Osteocyte (in vitro differentiated cells): ENCODE data around the gene CTIF. TPM values are rescaled to one million over a fixed set of nuclear protein-coding genes. Genes with fewer than 3 reads are reported as not detected.
A peak's percentile ranks its signal among the peaks of the same experiment; 100 is the strongest.

Experiments
- DNase-seq: peaks from one replicate; pipeline ENCODE4 v3.0.0; 2021; ENCODE audit warnings: mixed read lengths; ENCODE audit not compliant: unreplicated experiment; ENCODE audit errors: extremely low spot score
- H3K27ac Mint-ChIP-seq: one replicate; pipeline ENCODE4 v1.8.0; 2021; ENCODE audit warnings: mild to moderate bottlenecking, mixed read lengths; ENCODE audit not compliant: unreplicated experiment
- H3K27me3 Mint-ChIP-seq: one replicate; pipeline ENCODE4 v1.8.0; 2021; ENCODE audit warnings: mixed read lengths; ENCODE audit not compliant: unreplicated experiment
- H3K36me3 Mint-ChIP-seq: one replicate; pipeline ENCODE4 v1.8.0; 2021; ENCODE audit warnings: mixed read lengths; ENCODE audit not compliant: unreplicated experiment
- H3K4me1 Mint-ChIP-seq: one replicate; pipeline ENCODE4 v1.8.0; 2021; ENCODE audit warnings: mixed read lengths; ENCODE audit not compliant: unreplicated experiment
- H3K4me3 Mint-ChIP-seq: one replicate; pipeline ENCODE4 v1.8.0; 2021; ENCODE audit warnings: mild to moderate bottlenecking, moderate library complexity, mixed read lengths; ENCODE audit not compliant: unreplicated experiment
- H3K9me3 Mint-ChIP-seq: one replicate; pipeline ENCODE4 v1.8.0; 2021; ENCODE audit warnings: mixed read lengths; ENCODE audit not compliant: unreplicated experiment
- CTCF ChIP-seq: fragments of 200-600 bp; sonication (generic); IDR thresholded peaks from 2 replicates; pipeline ENCODE4 v1.5.0; 2021; ENCODE audit warnings: antibody characterized with exemption, mild to moderate bottlenecking, moderate library complexity
- total RNA-seq: library from RNA; stranded (reverse); gene quantifications from 2 replicates; pipeline ENCODE4 v1.2.1, GENCODE V29; 2021

CTIF gene
- total RNA-seq, 1 donor from 2014 or later, result 172 TPM

DNA sequence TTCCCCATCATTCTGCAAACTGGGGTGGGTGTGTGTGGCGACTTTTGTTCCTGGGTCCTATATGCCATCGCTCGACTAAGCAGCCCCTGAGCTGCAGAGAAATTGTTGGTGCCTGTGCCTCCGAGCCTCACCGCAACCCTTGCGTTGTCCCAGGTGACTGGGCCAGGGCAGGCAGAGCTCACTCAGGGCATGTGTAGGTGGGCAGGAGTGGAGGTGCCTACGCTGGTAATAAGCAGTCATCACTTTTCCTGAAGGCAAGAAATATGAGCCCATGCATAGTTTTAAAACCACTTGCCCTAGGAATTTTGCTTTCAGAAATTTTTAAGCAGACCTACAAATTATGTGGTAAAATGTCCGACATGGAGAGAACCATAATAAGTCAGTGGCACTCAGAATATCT lies 214.1 kb downstream of the CTIF start:
- Mint-ChIP-seq H3K27ac (peak overlapping the region; percentile 14), H3K27me3 (no peaks in the 10 kb centered on the region)

GRCh38 chr18:48753691-48754090 lies 214.9 kb downstream of the CTIF start:
- TF ChIP-seq CTCF, result no peak
- H3K4me1 Mint-ChIP-seq, result peaks cover 22% of the 10 kb centered on the region
- peaks cover 3% of the 10 kb centered on the region for H3K9me3 Mint-ChIP-seq
- H3K27ac Mint-ChIP-seq, result no peak overlapping the region
- no peaks in the 10 kb centered on the region for H3K27me3 Mint-ChIP-seq
- DNase-seq, result no peak
- no peak overlapping the region for H3K4me3 Mint-ChIP-seq
- peaks cover 17% of the 10 kb centered on the region for H3K36me3 Mint-ChIP-seq

More for the DNA sequence above, 214.1 kb downstream of the CTIF start:
- Mint-ChIP-seq H3K4me1 (peaks cover 22% of the 10 kb centered on the region), H3K36me3 (peaks cover 12% of the 10 kb centered on the region), H3K4me3 (no peak overlapping the region), H3K9me3 (peaks cover 3% of the 10 kb centered on the region)
- no peak for DNase-seq
- no peak for TF ChIP-seq CTCF

DNA sequence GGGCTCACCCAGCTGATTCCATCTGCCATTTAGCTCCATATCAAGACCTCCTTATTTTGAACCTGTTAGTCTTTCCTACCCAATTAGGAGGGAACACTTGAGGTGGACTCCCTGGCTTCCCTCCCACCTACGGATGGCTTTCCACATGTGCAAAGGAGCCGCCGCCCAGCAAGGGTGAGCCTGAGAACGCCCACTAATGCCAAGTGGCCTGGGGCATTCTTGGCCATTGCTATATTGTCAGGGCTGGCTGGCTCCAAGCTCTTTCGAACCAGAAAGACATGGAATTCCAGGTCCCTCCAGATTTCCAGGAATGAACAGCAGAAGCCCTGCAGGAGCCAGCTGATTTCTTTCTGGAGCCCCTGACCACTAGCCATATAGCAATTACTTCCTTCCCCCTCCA lies 215.7 kb downstream of the CTIF start:
- DNase-seq, result no peak
- H3K9me3 Mint-ChIP-seq, result peaks cover 3% of the 10 kb centered on the region
- peaks cover 22% of the 10 kb centered on the region for H3K4me1 Mint-ChIP-seq
- no peak for TF ChIP-seq CTCF
- H3K27ac Mint-ChIP-seq, result no peak overlapping the region
- H3K36me3 Mint-ChIP-seq, result peaks cover 24% of the 10 kb centered on the region
- H3K4me3 Mint-ChIP-seq, result no peak overlapping the region
- no peaks in the 10 kb centered on the region for H3K27me3 Mint-ChIP-seq

DNA sequence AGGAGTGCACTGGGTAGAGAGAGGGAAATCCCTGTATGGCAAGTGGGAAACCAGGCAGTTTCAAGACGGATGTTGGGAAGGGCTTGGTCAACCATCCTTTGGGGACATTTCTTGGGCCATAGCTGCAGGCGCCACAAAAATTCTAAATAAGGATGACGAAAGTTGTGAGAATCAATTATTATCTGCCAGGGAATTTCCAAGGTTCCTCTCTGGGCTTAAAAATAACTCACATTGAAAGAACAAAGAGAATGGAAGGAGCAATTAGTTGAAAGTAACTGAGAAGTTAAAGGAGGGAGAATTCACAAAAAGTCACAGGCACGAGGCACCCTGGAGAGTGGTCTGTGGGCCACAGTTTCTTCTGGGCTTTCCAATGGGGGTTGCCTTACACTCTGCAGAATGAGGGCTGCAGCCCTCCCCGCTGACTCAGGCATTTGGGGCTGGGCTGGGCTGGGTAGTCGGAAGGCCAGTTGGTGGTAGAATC lies 216.2 kb downstream of the CTIF start:
- peaks cover 25% of the 10 kb centered on the region for H3K36me3 Mint-ChIP-seq
- no peak overlapping the region for H3K4me3 Mint-ChIP-seq
- H3K27ac Mint-ChIP-seq, result no peak overlapping the region
- no peak for TF ChIP-seq CTCF
- peaks cover 22% of the 10 kb centered on the region for H3K4me1 Mint-ChIP-seq
- no peak for DNase-seq
- peaks cover 3% of the 10 kb centered on the region for H3K9me3 Mint-ChIP-seq
- no peaks in the 10 kb centered on the region for H3K27me3 Mint-ChIP-seq

DNA sequence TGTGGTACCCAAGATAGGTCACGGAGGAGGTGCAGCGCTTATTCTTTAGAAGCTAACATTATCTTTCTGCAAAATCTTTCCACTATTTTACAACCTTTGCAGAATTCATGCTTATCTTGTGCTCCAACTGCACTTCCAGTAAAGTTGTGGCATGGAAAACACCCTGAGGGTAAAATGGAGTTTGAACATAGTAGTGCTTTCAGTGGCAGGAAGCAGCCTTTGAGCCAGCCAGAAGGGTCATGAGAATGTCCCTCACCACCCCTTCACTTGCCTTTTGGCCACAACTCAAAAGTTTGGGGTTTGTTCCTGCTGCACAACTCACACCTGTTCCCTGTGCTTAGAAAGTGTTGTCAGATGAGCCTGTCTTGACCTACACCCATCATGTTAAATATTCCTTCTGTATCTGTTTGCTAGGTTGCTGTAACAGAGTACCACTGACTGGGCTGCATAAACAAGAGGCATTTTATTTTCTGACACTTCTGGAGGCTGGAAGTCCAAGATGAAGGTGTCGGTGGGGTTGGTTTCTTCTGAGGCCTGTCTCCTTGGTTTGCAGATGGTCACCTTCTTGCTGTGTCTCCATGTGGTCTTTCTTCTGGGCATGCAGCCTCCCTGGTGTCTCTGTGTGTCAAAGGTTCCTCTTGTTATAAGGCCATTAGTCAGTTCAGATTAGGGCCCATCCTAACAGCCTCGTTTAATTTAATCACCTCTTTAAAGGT lies 217.8 kb downstream of the CTIF start:
- Mint-ChIP-seq H3K27me3 (no peaks in the 10 kb centered on the region), H3K9me3 (peaks cover 3% of the 10 kb centered on the region), H3K4me3 (no peak overlapping the region), H3K36me3 (peaks cover 32% of the 10 kb centered on the region), H3K27ac (no peak overlapping the region), H3K4me1 (peaks cover 22% of the 10 kb centered on the region)
- no peak for TF ChIP-seq CTCF
- DNase-seq, result no peak
